Nephron (organoid): Measurements from ENCODE around the gene CERS6.
A peak's percentile ranks its signal among the peaks of the same experiment; 100 is the strongest.

Experiments
- H3K27ac Mint-ChIP-seq, 3 experiments: 2 replicates each; pipeline ENCODE4 v1.8.0; 2020; ENCODE audit warnings: mixed read lengths in 3 of 3, mild to moderate bottlenecking in 2 of 3, moderate library complexity in 1 of 3
- H3K27me3 Mint-ChIP-seq: 2 replicates; pipeline ENCODE4 v1.8.0; 2021; ENCODE audit warnings: low read depth, mild to moderate bottlenecking, moderate library complexity, mixed read lengths
- H3K36me3 Mint-ChIP-seq: 2 replicates; pipeline ENCODE4 v1.8.0; 2020; ENCODE audit warnings: low read depth, mixed read lengths
- H3K4me1 Mint-ChIP-seq: 2 replicates; pipeline ENCODE4 v1.8.0; 2020; ENCODE audit warnings: mixed read lengths
- H3K4me3 Mint-ChIP-seq, 3 experiments: 2 replicates each; pipeline ENCODE4 v1.8.0; 2020; ENCODE audit warnings: mild to moderate bottlenecking in 3 of 3, mixed read lengths in 3 of 3, moderate library complexity in 2 of 3
- H3K9me3 Mint-ChIP-seq: 2 replicates; pipeline ENCODE4 v1.8.0; 2020; ENCODE audit warnings: mixed read lengths
- TF ChIP-seq, protein P1 (sequence below), 3 experiments: fragments of 200-600 bp; sonication (generic); IDR thresholded peaks; one replicate each; pipeline ENCODE4 v1.5.0; 2021; ENCODE audit warnings: antibody characterized with exemption in 3 of 3; ENCODE audit not compliant: unreplicated experiment in 3 of 3

Gene CERS6

DNA sequence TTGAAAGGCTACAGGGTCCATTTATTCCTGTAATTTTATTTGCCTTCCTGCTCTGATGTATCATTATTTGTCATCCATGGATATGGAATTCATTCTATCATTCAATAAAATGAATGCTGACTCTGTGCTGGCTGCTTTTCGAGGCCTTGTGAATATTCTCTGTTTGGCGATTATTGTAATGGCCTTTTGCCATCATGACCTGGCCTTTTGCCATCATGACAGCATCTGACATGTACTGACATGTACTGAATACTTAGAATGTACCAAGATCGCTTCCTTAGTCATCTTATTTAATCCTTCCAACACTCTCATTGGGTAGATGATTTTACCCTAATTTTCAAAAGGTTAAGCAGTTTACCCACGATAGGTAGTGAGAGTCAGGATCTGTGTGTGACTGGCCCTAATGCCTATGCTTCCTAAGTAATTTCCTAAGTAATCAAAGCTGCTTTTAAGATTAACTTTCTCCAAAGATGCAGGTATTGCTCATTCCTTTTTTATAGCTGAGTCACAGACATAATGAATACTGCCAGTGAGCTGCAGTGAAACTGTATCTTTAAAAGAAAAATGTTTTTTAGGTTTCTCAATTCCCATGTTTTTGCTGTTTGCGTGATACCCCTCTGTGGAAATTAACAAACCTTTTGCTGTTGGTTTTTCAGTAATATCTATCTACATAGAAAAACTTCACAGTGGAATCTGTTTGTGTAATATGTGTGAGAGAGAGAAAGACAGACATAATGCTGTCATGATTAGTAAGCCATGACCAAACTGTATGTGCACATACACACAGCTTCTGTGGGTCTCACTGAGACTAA, 127.8 kb downstream of the CERS6 start:
- Mint-ChIP-seq H3K27me3 (no peaks in the 10 kb centered on the region), H3K4me3 (no peak overlapping the region), H3K9me3 (no peaks in the 10 kb centered on the region), H3K4me1 (peaks cover 33% of the 10 kb centered on the region), H3K36me3 (no peaks in the 10 kb centered on the region), H3K27ac (peak overlapping the region in 1 of 3 experiments; percentile 67)
- TF ChIP-seq, protein P1, sequence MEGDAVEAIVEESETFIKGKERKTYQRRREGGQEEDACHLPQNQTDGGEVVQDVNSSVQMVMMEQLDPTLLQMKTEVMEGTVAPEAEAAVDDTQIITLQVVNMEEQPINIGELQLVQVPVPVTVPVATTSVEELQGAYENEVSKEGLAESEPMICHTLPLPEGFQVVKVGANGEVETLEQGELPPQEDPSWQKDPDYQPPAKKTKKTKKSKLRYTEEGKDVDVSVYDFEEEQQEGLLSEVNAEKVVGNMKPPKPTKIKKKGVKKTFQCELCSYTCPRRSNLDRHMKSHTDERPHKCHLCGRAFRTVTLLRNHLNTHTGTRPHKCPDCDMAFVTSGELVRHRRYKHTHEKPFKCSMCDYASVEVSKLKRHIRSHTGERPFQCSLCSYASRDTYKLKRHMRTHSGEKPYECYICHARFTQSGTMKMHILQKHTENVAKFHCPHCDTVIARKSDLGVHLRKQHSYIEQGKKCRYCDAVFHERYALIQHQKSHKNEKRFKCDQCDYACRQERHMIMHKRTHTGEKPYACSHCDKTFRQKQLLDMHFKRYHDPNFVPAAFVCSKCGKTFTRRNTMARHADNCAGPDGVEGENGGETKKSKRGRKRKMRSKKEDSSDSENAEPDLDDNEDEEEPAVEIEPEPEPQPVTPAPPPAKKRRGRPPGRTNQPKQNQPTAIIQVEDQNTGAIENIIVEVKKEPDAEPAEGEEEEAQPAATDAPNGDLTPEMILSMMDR (IDR thresholded peaks at IDR 0.05; ENCODE audit: unreplicated experiment in 3 of 3): no peak

DNA sequence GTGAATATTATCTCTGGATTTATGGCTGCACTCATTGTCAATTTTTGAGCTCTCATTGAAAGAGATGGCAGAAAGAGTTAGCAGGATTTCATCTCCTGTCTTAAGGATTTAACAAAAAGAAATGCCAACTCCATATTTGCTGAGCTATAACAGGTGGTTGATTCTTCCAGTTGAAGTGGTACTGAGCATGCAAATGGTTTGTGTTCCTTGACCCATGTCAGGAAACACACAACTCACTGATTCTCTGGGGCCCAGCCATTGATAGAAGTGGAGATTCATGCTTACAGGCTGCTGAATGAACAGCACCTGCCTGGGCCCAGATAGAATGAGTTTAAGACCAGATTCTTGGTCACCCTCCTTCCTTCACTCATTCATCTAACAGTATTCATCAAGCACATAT, 128.8 kb downstream of the CERS6 start:
- no peaks in the 10 kb centered on the region for H3K27me3 Mint-ChIP-seq
- H3K27ac Mint-ChIP-seq: no peak overlapping the region
- no peaks in the 10 kb centered on the region for H3K9me3 Mint-ChIP-seq
- peaks cover 29% of the 10 kb centered on the region for H3K4me1 Mint-ChIP-seq
- no peaks in the 10 kb centered on the region for H3K36me3 Mint-ChIP-seq
- TF ChIP-seq, protein P1 (IDR thresholded peaks at IDR 0.05; ENCODE audit: unreplicated experiment in 3 of 3): no peak
- no peak overlapping the region for H3K4me3 Mint-ChIP-seq

DNA sequence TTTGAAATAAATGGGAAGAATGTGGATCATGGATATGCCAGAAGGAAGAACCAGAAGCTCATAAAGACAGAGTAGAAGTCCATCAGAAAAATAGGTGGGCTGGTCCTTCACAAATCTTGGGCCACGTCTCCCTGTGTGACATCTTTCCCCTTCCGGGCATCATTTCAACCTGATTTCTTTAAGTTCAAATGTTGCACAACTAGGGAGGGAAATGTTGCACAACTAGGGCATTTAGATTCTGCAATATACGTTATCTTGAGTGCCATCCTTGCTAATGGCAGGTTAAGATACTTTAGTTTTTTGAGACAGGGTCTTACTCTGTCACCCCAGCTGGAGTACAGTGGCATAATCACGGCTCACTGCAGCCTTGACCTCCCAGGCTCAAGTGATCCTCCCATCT, 129.6 kb downstream of the CERS6 start:
- no peaks in the 10 kb centered on the region for H3K9me3 Mint-ChIP-seq
- no peak overlapping the region for H3K4me3 Mint-ChIP-seq
- TF ChIP-seq, protein P1 (IDR thresholded peaks at IDR 0.05; ENCODE audit: unreplicated experiment in 3 of 3): no peak
- no peak overlapping the region for H3K27ac Mint-ChIP-seq
- peaks cover 24% of the 10 kb centered on the region for H3K4me1 Mint-ChIP-seq
- H3K36me3 Mint-ChIP-seq: no peaks in the 10 kb centered on the region
- H3K27me3 Mint-ChIP-seq: no peaks in the 10 kb centered on the region

DNA sequence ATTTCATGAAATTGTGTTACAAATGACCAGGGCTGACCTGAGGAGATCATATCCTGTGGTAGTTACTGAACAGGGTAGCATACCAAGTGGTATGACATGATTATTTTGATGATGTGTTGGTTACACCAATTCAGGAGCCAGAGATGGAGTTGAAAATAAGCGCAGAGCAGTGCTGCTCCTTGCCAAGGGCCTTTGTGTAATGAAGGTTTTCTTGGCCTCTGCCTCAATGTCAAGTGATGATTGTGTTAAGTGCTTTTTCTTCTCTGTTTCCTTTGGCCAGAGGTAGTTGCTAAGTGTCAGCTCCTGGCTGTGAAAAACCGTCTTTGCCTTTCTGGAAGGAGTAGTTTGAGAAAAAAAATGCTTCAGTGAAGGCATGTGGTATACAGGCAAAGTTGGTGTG, 131.2 kb downstream of the CERS6 start:
- Mint-ChIP-seq H3K4me3 (no peak overlapping the region), H3K27ac (no peak overlapping the region), H3K27me3 (no peaks in the 10 kb centered on the region), H3K4me1 (peaks cover 20% of the 10 kb centered on the region), H3K36me3 (no peaks in the 10 kb centered on the region), H3K9me3 (no peaks in the 10 kb centered on the region)
- TF ChIP-seq, protein P1 (IDR thresholded peaks at IDR 0.05; ENCODE audit: unreplicated experiment in 3 of 3): no peak

DNA sequence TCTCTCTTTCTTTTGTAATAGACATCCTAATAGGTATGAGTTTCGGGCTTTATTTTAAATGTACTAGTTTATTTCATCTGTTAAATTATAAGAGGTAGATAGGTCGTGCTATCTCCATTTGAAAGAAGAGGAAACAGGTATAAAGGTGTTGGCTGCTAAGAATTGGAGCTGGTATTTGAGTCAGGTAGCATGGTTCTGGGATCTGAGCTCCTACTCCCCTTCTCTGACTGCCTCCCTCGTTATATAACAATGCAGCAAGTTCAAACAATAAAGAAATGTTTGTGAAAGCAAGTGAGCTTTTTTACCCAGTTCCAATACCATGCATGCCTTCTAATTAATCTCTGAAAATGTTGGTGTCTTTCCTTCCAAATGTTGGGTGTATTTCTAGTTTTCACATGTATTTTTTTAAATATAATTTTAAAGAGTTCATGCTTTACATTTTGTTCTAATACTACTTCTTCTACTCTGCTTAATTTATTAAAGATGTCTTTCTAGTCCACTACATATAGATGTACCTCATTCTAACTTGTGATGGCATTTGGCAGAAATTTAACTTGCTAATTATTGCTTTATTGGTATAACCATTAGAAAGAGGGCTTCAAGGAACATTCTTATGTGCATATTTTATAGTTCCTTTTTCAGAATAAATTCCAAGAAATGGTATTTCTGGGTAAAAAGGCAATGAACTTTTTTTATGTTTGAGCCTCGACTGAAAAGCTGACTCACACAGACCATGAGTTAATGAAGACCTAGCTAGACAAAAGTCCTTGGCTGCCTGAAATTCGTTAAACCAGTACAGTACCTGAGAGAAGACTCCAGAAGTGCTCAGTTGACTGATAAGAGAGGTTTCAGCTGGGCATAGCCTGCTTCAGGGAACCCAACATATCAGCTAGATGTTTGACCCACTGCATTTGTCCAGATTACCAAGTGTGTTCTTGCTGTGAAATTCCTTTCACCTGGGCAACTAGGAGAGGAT, 133.5 kb downstream of the CERS6 start:
- Mint-ChIP-seq H3K4me1 (peaks cover 2% of the 10 kb centered on the region), H3K27me3 (no peaks in the 10 kb centered on the region), H3K36me3 (no peaks in the 10 kb centered on the region), H3K9me3 (no peaks in the 10 kb centered on the region), H3K27ac (no peak overlapping the region), H3K4me3 (no peak overlapping the region)
- TF ChIP-seq, protein P1 (IDR thresholded peaks at IDR 0.05; ENCODE audit: unreplicated experiment in 3 of 3): no peak
